WTC11 (cell line): ENCODE measurements around the gene DRC3. TPM values are rescaled to one million over a fixed set of nuclear protein-coding genes. Genes with fewer than 3 reads are reported as not detected.

Experiments used
- ATAC-seq: fragments of 200-7000 bp; cut with Tn5 transposase; 2 replicates; pipeline ENCODE4 v1.10.0; 2021; ENCODE audit warnings: mild to moderate bottlenecking, moderate library complexity
- CTCF ChIA-PET: fragments of 300-600 bp; sonication (Branson Sonifier 250); formaldehyde crosslinking; loops from one replicate; lab custom pipeline; 2021; ENCODE audit warnings: antibody characterized with exemption; lab: Charles Lee
- POLR2A ChIA-PET: fragments of 350-600 bp; sonication (Branson Sonifier 250); formaldehyde crosslinking; loops from one replicate; lab custom pipeline; 2021; ENCODE audit warnings: antibody characterized with exemption; lab: Charles Lee
- DNase-seq: peaks from one replicate; pipeline ENCODE4 v3.0.0; 2021; ENCODE audit warnings: low spot score
- H3K27ac Mint-ChIP-seq: 2 replicates; pipeline ENCODE4 v1.8.0; 2021; ENCODE audit warnings: mixed read lengths
- H3K27me3 Mint-ChIP-seq: 2 replicates; pipeline ENCODE4 v1.8.0; 2021; ENCODE audit warnings: low read depth, mild to moderate bottlenecking, moderate library complexity, mixed read lengths
- H3K36me3 Mint-ChIP-seq: 2 replicates; pipeline ENCODE4 v1.8.0; 2021; ENCODE audit warnings: mixed read lengths
- H3K4me1 Mint-ChIP-seq: 2 replicates; pipeline ENCODE4 v1.8.0; 2022; ENCODE audit warnings: mixed read lengths
- H3K4me3 Mint-ChIP-seq: 2 replicates; pipeline ENCODE4 v1.8.0; 2021; ENCODE audit warnings: mild to moderate bottlenecking, moderate library complexity, mixed read lengths
- H3K9me3 Mint-ChIP-seq: 2 replicates; pipeline ENCODE4 v1.8.0; 2021; ENCODE audit warnings: mixed read lengths
- AFF4 ChIP-seq: sonication (generic); formaldehyde crosslinking; IDR thresholded peaks from 2 replicates; pipeline ENCODE4 v1.8.1; 2023; ENCODE audit warnings: mild to moderate bottlenecking, missing genetic modification reagents, borderline replicate concordance
- E2F5 ChIP-seq: sonication (generic); formaldehyde crosslinking; IDR thresholded peaks from 2 replicates; pipeline ENCODE4 v1.8.1; 2022; ENCODE audit warnings: mild to moderate bottlenecking, moderate library complexity, missing genetic modification reagents
- ELF4 ChIP-seq: sonication (generic); formaldehyde crosslinking; IDR thresholded peaks from 2 replicates; pipeline ENCODE4 v1.8.1; 2022; ENCODE audit warnings: low read depth, mild to moderate bottlenecking, moderate library complexity, missing genetic modification reagents
- EMX1 ChIP-seq: fragments of 250-450 bp; sonication (Bioruptor Pico); IDR thresholded peaks from 2 replicates; pipeline ENCODE4 v1.8.0; 2021; ENCODE audit warnings: mild to moderate bottlenecking
- FOXK1 ChIP-seq: sonication (generic); formaldehyde crosslinking; IDR thresholded peaks from 2 replicates; pipeline ENCODE4 v1.8.0; 2022; ENCODE audit warnings: mild to moderate bottlenecking, moderate library complexity, missing genetic modification reagents
- FOXP4 ChIP-seq: sonication (generic); formaldehyde crosslinking; IDR thresholded peaks from 2 replicates; pipeline ENCODE4 v1.8.0; 2022; ENCODE audit warnings: mild to moderate bottlenecking, missing genetic modification reagents
- GTF2I ChIP-seq: fragments of 250-450 bp; sonication (Bioruptor Pico); conservative IDR thresholded peaks from 2 replicates; pipeline ENCODE4 v1.4.0; 2021; ENCODE audit warnings: mild to moderate bottlenecking
- MXD4 ChIP-seq: fragments of 250-450 bp; sonication (Bioruptor Pico); IDR thresholded peaks from 2 replicates; pipeline ENCODE4 v1.8.0; 2021; ENCODE audit warnings: mild to moderate bottlenecking, moderate library complexity, borderline replicate concordance
- SP1 ChIP-seq: sonication (generic); formaldehyde crosslinking; conservative IDR thresholded peaks from 2 replicates; pipeline ENCODE4 v1.8.1; 2022; ENCODE audit warnings: missing genetic modification reagents
- USF1 ChIP-seq: sonication (generic); formaldehyde crosslinking; IDR thresholded peaks from 2 replicates; pipeline ENCODE4 v1.8.0; 2022; ENCODE audit warnings: mild to moderate bottlenecking, missing genetic modification reagents
- ZNF396 ChIP-seq: fragments of 250-450 bp; sonication (Bioruptor Pico); IDR thresholded peaks from 2 replicates; pipeline ENCODE4 v1.8.0; 2021; ENCODE audit warnings: mild to moderate bottlenecking, moderate library complexity, borderline replicate concordance
- total RNA-seq: library from RNA; stranded (reverse); gene quantifications from 3 replicates; pipeline ENCODE4 v1.2.3, GENCODE V29; 2021
- TF ChIP-seq, protein P1 (sequence below): fragments of 250-450 bp; sonication (Bioruptor Pico); IDR thresholded peaks from 2 replicates; pipeline ENCODE4 v1.8.0; 2021; ENCODE audit warnings: mild to moderate bottlenecking
- TF ChIP-seq, protein P2 (sequence below): fragments of 250-450 bp; sonication (Bioruptor Pico); conservative IDR thresholded peaks from 2 replicates; pipeline ENCODE4 v1.9.0; 2021; ENCODE audit warnings: mild to moderate bottlenecking

Gene DRC3
- total RNA-seq, 1 experiment from 2014 or later: 0.42 TPM

DNA sequence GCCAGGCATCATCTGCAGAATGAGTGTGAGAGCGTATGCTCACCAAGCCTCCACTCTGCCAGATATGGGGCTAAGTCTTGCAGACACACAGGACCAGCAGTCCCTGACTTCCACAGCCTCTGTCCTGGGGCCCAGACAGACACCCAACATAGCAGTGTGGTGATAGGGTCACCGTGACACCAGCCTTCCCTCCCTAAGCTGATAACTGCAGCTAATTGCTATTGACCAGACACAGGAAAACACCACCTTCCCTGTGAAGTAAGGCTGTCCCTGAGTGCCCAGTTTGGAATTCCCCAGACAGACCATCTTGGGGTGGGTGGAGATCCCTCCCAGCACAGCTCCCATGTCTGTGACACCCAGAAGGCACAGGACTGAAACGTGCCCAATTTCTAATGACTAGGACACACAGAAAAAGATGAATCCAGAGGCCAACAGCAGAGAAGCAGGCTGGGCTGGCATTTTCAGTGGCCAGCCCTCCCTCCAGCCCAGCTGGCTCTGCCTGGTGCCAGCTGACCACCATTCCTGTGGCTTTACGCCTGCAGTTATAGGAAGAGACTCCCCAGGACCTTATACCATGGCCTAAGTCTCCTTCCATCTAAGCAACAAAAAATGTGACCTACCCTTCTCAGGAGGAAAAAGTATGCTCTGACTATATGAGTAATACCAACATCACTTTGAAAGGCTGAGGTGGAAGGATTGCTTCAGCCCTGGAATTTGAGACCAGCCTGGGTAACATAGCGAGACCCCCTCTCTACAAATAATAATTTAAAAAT lies 36.0 kb downstream of the DRC3 start:
- Mint-ChIP-seq H3K27me3 (no peaks in the 10 kb centered on the region), H3K9me3 (no peaks in the 10 kb centered on the region), H3K4me1 (peaks cover 4% of the 10 kb centered on the region; the same call in 1 of the 2 replicates), H3K36me3 (no peaks in the 10 kb centered on the region), H3K27ac (no peak overlapping the region; the same call in 1 of the 2 replicates), H3K4me3 (no peak overlapping the region)
- TF ChIP-seq MXD4 (CRISPR knock-in tag) (no peak), GTF2I (CRISPR knock-in tag) (no peak), ZNF396 (CRISPR knock-in tag) (no peak), ELF4 (CRISPR knock-in tag) (no peak), EMX1 (no peak), AFF4 (no peak), USF1 (CRISPR knock-in tag) (no peak), FOXP4 (CRISPR knock-in tag) (no peak), SP1 (no peak), E2F5 (CRISPR knock-in tag) (no peak), FOXK1 (no peak)
- TF ChIP-seq, protein P1, sequence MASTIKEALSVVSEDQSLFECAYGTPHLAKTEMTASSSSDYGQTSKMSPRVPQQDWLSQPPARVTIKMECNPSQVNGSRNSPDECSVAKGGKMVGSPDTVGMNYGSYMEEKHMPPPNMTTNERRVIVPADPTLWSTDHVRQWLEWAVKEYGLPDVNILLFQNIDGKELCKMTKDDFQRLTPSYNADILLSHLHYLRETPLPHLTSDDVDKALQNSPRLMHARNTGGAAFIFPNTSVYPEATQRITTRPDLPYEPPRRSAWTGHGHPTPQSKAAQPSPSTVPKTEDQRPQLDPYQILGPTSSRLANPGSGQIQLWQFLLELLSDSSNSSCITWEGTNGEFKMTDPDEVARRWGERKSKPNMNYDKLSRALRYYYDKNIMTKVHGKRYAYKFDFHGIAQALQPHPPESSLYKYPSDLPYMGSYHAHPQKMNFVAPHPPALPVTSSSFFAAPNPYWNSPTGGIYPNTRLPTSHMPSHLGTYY (CRISPR knock-in tag): no peak
- TF ChIP-seq, protein P2, sequence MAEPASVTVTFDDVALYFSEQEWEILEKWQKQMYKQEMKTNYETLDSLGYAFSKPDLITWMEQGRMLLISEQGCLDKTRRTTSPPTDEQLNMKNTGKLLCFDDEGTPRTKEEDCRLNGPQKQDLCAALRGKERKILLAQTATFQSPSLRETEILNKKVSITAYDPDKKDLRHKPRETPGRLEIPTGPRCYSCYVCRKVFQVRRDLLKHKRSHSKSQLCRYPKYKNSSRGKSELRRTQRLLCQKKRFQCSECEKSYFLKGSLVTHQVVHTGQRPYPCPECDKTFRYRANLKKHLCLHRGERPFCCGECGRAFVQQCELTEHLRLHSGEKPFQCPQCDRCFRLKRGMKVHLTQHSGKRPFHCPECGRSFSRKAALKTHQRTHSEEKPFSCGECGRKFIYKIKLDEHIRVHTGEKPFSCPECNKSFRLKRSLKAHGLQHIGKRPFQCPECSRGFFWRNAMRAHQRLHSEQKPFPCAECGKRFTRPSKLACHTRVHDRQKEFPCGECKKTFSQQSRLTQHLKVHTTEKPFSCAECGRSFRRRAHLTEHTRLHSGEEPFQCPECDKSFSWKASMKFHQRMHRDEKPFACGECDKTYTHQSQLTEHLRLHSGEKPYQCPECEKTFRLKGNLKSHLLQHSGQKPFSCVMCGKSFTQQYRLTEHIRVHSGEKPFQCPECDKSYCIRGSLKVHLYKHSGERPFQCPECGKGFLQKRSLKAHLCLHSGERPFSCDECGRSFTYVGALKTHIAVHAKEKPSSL: no peak
- ATAC-seq (no peak), DNase-seq (no peak)
- POLR2A ChIA-PET: no interaction called here
- CTCF ChIA-PET: interaction anchor here (0.8 to 4.7 kb wide), 2 partner anchors 13 to 120 kb away, joined by 3 to 50 read pairs; no protein-coding TSS in a partner anchor
